K562 (cell line): ENCODE results near the gene VTN. TPM values are rescaled to one million over a fixed set of nuclear protein-coding genes. Genes with fewer than 3 reads are reported as not detected.

Source experiments
- ATAC-seq: fragments of 200-7000 bp; cut with Tn5 transposase; 3 replicates; pipeline ENCODE4 v1.9.1; 2020; ENCODE audit warnings: moderate library complexity
- BruUV-seq: library from RNA; stranded (reverse); fragments of 400-500 nt; replicated peaks from 2 replicates; lab custom pipeline; 2021; lab: Mats Ljungman, UMichigan
- CTCF ChIA-PET: fragments of 300-600 bp; formaldehyde crosslinking; extraction: SDS; loops from one replicate; lab custom pipeline; 2021; ENCODE audit warnings: low intra/inter-chr PET ratio; lab: Yijun Ruan, JAX
- POLR2A ChIA-PET: fragments of 300-600, 350-650 bp; sonication (Branson Sonifier 250); formaldehyde crosslinking; extraction: SDS; loops from one replicate; lab custom pipeline; 2021; ENCODE audit warnings: antibody characterized with exemption, inconsistent platforms; lab: Yijun Ruan, JAX
- DNase-seq, 4 experiments: peaks; one replicate each; pipeline versions ENCODE4 v3.0.0 to v3.0.0-alpha.2; 2011 to 2018; ENCODE audit warnings: low spot score in 3 of 4, mixed read lengths in 3 of 4; ENCODE audit errors: extremely low read depth in 1 of 4
- FAIRE-seq: peaks from 2 replicates; lab custom pipeline; 2011; peaks lifted over from hg19 to GRCh38; lab: Jason Lieb, UNC
- H2AFZ ChIP-seq: 2 replicates; pipeline ENCODE4 v1.6.0; 2011; ENCODE audit warnings: low read depth, low read length, control low read depth, inconsistent platforms
- H3K27ac ChIP-seq: fragments of 200-600 bp; 3 replicates; pipeline ENCODE4 v1.8.0; 2011; ENCODE audit warnings: low read depth, mild to moderate bottlenecking, control low read depth, inconsistent platforms, low read length, moderate library complexity, mixed read lengths; ENCODE audit errors: extremely low read depth
- H3K27me3 ChIP-seq, 2 experiments: fragments of 300-600 bp in 1 of 2; 2 replicates in 1 of 2; 3 replicates in 1 of 2; pipeline versions ENCODE4 v1.6.0 to v1.8.0; 2011; ENCODE audit warnings: inconsistent platforms in 2 of 2, low read length in 2 of 2, mild to moderate bottlenecking in 1 of 2, mixed read lengths in 1 of 2, moderate library complexity in 1 of 2; ENCODE audit not compliant: control insufficient read depth in 2 of 2, insufficient read depth in 2 of 2
- H3K36me3 ChIP-seq: fragments of 300-600 bp; 3 replicates; pipeline ENCODE4 v1.8.0; 2011; ENCODE audit warnings: mild to moderate bottlenecking, low read length, inconsistent platforms; ENCODE audit not compliant: control insufficient read depth, insufficient read depth
- H3K4me1 ChIP-seq, 2 experiments: fragments of 200-600 bp in 1 of 2; replicated peaks in 1 of 2; 2 replicates in 1 of 2; 3 replicates in 1 of 2; pipeline versions ENCODE4 v1.5.1 to v1.8.0; 2011; ENCODE audit warnings: inconsistent platforms in 2 of 2, low read length in 2 of 2, mild to moderate bottlenecking in 1 of 2, mixed read lengths in 1 of 2, moderate library complexity in 1 of 2; ENCODE audit not compliant: control insufficient read depth in 2 of 2, insufficient read depth in 2 of 2
- H3K4me2 ChIP-seq: 2 replicates; pipeline ENCODE4 v1.6.1; 2011; ENCODE audit warnings: low read length, control low read depth, inconsistent platforms, mixed read lengths; ENCODE audit not compliant: insufficient read depth
- H3K4me3 ChIP-seq: fragments of 200-600 bp; sonication (generic), shearing (Covaris generic); 2 replicates; pipeline ENCODE4 v1.5.1; 2016; ENCODE audit warnings: control low read depth, inconsistent platforms
- H3K79me2 ChIP-seq: fragments of 200-600 bp; 3 replicates; pipeline ENCODE4 v1.8.0; 2011; ENCODE audit warnings: low read length, inconsistent platforms; ENCODE audit not compliant: control insufficient read depth, insufficient read depth
- H3K9ac ChIP-seq, 2 experiments: 2 replicates each; pipeline versions ENCODE4 v1.6.0 to v1.6.1; 2011; ENCODE audit warnings: low read depth in 2 of 2, low read length in 2 of 2, control low read depth in 1 of 2, inconsistent platforms in 1 of 2, mild to moderate bottlenecking in 1 of 2, mixed read lengths in 1 of 2; ENCODE audit not compliant: insufficient read depth in 1 of 2
- H3K9me1 ChIP-seq: one replicate; pipeline ENCODE4 v1.6.0; 2011; ENCODE audit warnings: inconsistent platforms, mild to moderate bottlenecking, low read length, moderate library complexity; ENCODE audit not compliant: control insufficient read depth, insufficient read depth
- H3K9me3 ChIP-seq: replicated peaks from 2 replicates; pipeline ENCODE4 v1.5.1; 2011; ENCODE audit warnings: low read depth, low read length, inconsistent platforms; ENCODE audit not compliant: control insufficient read depth, insufficient read depth
- H4K20me1 ChIP-seq: replicated peaks from 2 replicates; pipeline ENCODE4 v1.6.1; 2011; ENCODE audit warnings: low read length, inconsistent platforms, mixed read lengths; ENCODE audit not compliant: control insufficient read depth, insufficient read depth
- ARID1B ChIP-seq: fragments of 450-650 bp; IDR thresholded peaks from 2 replicates; pipeline ENCODE4 v1.6.1; 2016; ENCODE audit warnings: antibody characterized with exemption, mild to moderate bottlenecking, inconsistent platforms
- CBX3 ChIP-seq, 2 experiments: IDR thresholded peaks; 1 replicate in 1 of 2; 2 replicates in 1 of 2; pipeline ENCODE4 v1.6.1; 2012; ENCODE audit warnings: inconsistent platforms in 2 of 2, low read length in 2 of 2, borderline replicate concordance in 1 of 2, control low read depth in 1 of 2
- DDX20 ChIP-seq: fragments of 450-650 bp; IDR thresholded peaks from 2 replicates; pipeline ENCODE4 v1.6.1; 2016; ENCODE audit warnings: missing genetic modification characterization, low read depth, mild to moderate bottlenecking, missing compliant biosample characterization, moderate library complexity
- HDAC3 ChIP-seq: fragments of 450-650 bp; IDR thresholded peaks from 2 replicates; pipeline ENCODE4 v1.6.1; 2018; ENCODE audit warnings: borderline replicate concordance, mild to moderate bottlenecking, moderate library complexity; ENCODE audit not compliant: partially characterized antibody
- KDM1A ChIP-seq, 2 experiments: fragments of 450-650 bp; IDR thresholded peaks; 2 replicates each; pipeline ENCODE4 v1.6.1; 2016; ENCODE audit warnings: mild to moderate bottlenecking in 2 of 2
- PPARD ChIP-seq: fragments of 250-450 bp; sonication (Bioruptor Pico); IDR thresholded peaks from 2 replicates; pipeline ENCODE4 v1.8.0; 2022; ENCODE audit warnings: inconsistent platforms, mild to moderate bottlenecking, moderate library complexity
- TBP ChIP-seq: optimal IDR thresholded peaks from 2 replicates; pipeline ENCODE3; 2011; ENCODE audit warnings: low read depth, low read length, improper control_type of control experiment
- TCF3 ChIP-seq: sonication (generic); formaldehyde crosslinking; IDR thresholded peaks from 2 replicates; pipeline ENCODE4 v1.4.0; 2020; ENCODE audit warnings: mild to moderate bottlenecking, missing genetic modification reagents
- ZNF764 ChIP-seq: fragments of 250-450 bp; sonication (Bioruptor Pico); IDR thresholded peaks from 2 replicates; pipeline ENCODE4 v1.4.0; 2020; ENCODE audit warnings: low read depth, mild to moderate bottlenecking, moderate library complexity
- WGBS: fragments of 100-300 bp; shearing (Covaris generic); methylation state at CpG from one replicate; pipeline ENCODE4 v1.1.6; 2016; ENCODE audit warnings: low coverage, mixed read lengths; ENCODE audit not compliant: insufficient coverage; ENCODE audit errors: missing lambda C conversion rate; 5-methylcytosine and 5-hydroxymethylcytosine counted together
- in situ Hi-C: fragments of 300-500 bp; cut with MboI; formaldehyde crosslinking; loops from 4 replicates; pipeline ENCODE4 v1.15.0; 2018; ENCODE audit warnings: inconsistent platforms, mixed read lengths
- intact Hi-C: fragments of 100-400 bp; cut with micrococcal nuclease; formaldehyde crosslinking; loops from 2 replicates; pipeline ENCODE4 v1.14.2; 2022
- polyA plus RNA-seq, 8 experiments: library from polyadenylated mRNA; depleted of rRNA in 4 of 8; stranded (reverse) in 5 of 8; unstranded in 3 of 8; fragments of >200 nt; fragmentation: Nextera tagmentation in 2 of 8; fragmentation: Illumina TruSeq in 1 of 8; extraction: Ambion mirVana in 2 of 8; extraction: Trizol in 1 of 8; gene quantifications; 2 replicates each; pipeline versions ENCODE4 v1.2.1 to v1.2.3, GENCODE V29; 2011 to 2014; ENCODE audit warnings: inconsistent platforms in 1 of 8, missing spikeins in 1 of 8
- total RNA-seq, 7 experiments: library from RNA; depleted of rRNA in 6 of 7; stranded (reverse); fragments of >200 nt in 6 of 7; fragmentation: Illumina TruSeq in 2 of 7; extraction: Trizol in 2 of 7; gene quantifications; 2 replicates each; pipeline versions ENCODE4 v1.2.1 to v1.2.3, GENCODE V29; 2011 to 2021; ENCODE audit warnings: low replicate concordance in 1 of 7

The VTN gene
- total and polyA plus RNA-seq, 9 of the 15 experiments (the other 6 are each of a cell fraction or from before 2014, with no cell fraction given): 0.13 to 1.0 (median 0.29) TPM; not detected in 1

DNA sequence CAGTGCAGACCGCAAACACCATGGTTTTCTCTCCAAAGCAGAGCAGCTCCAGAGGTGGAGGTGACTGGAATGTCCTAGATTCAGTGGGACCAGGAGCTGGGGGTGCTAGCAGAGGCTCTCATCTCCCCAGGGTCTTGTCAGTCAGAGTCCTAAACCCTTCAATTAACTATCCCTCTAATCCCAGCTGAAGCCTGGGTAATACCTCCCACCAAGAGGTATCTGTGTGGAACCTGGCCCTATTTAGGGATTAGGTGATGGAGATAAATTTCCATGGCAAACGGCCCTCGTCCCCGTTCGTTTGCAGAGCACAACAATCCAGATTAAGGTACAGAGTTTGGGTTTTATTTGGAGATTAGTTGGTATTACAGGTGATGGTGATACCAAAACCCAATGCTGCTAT, 6.9 kb downstream of the VTN start:
- Histone ChIP-seq H3K4me2 (no peak overlapping the region), H3K27ac (no peak overlapping the region), H3K9ac (no peak overlapping the region), H3K27me3 (no peaks in the 10 kb centered on the region), H2AFZ (no peak overlapping the region), H3K4me1 (peaks cover 5 to 10% of the 10 kb centered on the region in 2 experiments; a peak in 3 of 5 replicates), H3K9me3 (no peaks in the 10 kb centered on the region), H3K9me1 (no peaks in the 10 kb centered on the region), H3K4me3 (no peak overlapping the region), H4K20me1 (no peaks in the 10 kb centered on the region), H3K36me3 (peaks cover 53% of the 10 kb centered on the region), H3K79me2 (peaks cover 7% of the 10 kb centered on the region)
- DNase-seq (no peak), FAIRE-seq (no peak), ATAC-seq (no peak)
- in situ Hi-C loops: no loop called here
- intact Hi-C loops: no loop called here
- WGBS: 89% methylated on average over 5 of the region's 5 CpGs
- no TSS peak for BruUV-seq
- POLR2A ChIA-PET: interaction anchor here (0.6 kb wide), 2 partner anchors 86 to 552 kb away, joined by 3 read pairs; no protein-coding TSS in a partner anchor
- CTCF ChIA-PET: no interaction called here
- TF ChIP-seq KDM1A (IDR thresholded peaks at IDR 0.05): no peak
- TF ChIP-seq PPARD (CRISPR knock-in tag): no peak
- TF ChIP-seq ZNF764 (CRISPR knock-in tag): no peak
- no peak for TF ChIP-seq CBX3 (IDR thresholded peaks at IDR 0.05; ENCODE audit: borderline replicate concordance in 1 of 2, low read length in 2 of 2)
- TF ChIP-seq ARID1B: no peak
- no peak for TF ChIP-seq DDX20
- no peak for TF ChIP-seq TBP
- TF ChIP-seq HDAC3: no peak
- TF ChIP-seq TCF3 (CRISPR knock-in tag): no peak
